ENCODE data around the gene RBM6.
A peak's percentile ranks its signal among the peaks of the same experiment; 100 is the strongest.
"Not testable (repeated sequence)": the region's sequence is repeated elsewhere in the genome, so short reads cannot be mapped to it uniquely, and the experiment has no call there.

The RBM6 gene

DNA sequence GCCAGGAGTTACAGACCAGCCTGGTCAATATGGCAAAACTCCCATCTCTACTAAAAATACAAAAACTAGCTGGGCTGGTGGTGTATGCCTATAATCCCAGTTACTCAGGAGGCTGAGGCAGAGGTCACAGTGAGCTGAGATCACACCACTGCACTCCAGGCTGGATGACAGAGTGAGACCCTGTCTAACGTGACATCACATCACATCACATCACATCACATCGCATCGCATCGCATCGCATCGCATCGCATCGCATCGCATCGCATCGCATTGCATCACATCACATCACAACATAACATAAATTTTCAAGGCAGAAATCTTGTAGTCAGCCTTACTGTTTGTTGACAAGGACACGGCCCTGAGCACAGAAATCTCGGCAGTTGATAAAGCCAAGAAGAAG lies 44.4 kb downstream of the RBM6 start:
- no peak for DNase-seq

DNA sequence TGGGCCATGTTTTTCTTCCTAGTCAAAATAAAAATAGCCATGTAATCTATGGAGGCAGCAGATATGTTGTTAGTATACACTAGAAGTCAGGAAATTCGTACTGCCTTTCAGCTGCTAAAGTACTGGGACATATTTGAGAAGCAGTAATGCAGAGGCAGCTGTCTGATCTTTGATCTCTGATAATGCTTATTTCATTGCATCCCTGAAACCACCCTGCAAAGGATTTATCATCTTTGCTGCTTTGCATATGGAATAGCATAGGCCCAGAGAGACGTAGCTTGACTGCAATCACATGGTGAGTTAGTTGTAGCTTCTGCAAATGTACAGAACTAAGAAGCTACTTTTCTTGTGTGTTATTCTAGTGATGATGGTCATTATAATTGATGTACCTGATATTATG lies 52.4 kb downstream of the RBM6 start:
- no peak for DNase-seq

DNA sequence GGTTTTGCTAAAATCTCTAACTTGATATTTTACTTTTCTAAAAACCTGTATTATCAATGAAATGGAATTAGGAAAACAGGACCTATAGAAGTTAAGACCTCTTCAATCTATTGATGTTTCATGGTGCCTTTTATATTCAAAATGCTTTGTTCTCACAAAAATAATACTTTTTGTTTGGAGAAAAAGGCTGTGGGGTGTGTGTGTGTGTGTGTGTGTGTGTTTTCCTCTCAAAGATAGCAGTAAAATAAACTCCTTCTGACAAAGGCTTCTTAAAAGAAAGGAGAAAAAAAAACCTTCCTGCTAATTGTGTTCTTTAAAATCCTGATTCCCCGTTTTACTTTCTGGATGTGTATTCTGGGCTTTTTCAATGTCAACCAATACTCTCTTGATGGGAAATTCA lies 54.5 kb downstream of the RBM6 start:
- DNase-seq = no peak

DNA sequence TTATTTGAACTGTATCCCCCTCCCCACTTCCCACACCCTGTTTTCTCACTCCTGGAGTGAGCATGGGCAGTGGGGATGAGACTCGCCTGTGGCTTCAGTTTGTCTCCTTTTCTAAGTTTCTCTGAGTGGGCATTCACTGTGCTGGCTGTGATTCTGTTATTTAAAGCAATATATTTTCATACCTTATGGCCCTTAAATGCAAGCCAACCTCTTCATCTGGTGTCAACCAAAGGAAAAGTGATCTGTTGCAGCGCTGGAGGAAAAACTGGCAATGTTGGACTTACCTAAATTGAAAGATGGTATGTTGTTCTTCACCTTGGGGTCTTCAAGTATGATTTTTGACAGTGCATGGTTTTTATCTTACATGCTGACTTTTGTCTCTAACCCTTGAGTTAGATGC lies 56.1 kb downstream of the RBM6 start:
- DNase-seq = no peak

DNA sequence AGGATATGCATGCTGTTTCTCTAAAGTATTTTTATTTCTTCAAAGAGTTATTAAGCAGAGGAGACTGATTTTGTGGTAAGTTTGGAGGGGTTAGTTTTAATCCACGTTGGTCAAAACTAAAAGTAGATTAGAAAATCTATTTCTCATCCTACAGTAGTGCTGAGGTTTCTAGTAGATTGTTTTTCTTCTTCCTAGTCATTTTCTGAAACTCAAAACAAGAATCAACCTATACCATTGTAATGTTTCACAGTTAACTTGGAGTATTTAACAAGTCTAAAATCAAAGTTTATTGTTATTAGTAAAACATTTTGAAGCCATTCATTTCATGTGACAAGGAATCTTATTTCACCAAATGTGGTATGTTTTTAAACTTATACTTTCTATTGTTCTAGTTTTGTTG lies 57.9 kb downstream of the RBM6 start:
- no peak for DNase-seq

DNA sequence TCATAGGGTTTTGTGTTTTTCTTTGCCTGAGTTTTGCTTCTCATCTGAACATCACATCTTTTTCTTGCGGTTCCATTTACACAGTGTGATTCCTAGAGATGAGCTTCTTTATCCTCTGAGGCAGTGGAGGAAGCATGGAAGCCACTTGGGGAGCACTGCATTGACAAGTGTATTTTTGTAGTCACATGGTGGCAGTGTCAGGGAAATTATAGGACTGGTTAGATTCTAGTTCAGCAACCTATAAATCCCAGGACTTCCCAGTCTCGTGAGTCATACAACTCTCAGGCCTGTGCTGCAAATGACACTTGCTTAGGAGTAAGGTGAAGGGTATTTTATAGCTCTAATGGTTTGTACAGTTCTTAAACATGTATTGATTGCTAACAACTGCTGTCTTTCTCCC lies 58.4 kb downstream of the RBM6 start:
- DNase-seq = no peak

DNA sequence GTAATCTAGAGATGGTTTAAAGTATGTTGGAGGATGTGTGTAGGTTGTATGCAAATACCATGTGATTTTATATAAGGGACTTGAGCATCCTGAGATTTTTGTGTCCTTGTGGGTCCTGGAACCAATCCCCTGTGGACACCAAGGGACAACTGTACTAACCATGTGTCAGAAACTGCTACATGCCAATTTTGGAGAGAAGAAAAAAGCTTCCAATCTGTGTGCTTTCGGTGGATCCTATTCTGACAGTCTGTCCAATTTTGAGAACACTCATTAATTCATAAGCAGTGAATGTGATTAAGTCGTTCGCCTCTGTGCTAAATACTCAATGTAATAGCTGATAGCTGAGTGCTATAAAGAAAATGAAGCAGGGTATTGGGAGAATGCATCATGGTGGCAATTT lies 61.6 kb downstream of the RBM6 start:
- no peak for DNase-seq

DNA sequence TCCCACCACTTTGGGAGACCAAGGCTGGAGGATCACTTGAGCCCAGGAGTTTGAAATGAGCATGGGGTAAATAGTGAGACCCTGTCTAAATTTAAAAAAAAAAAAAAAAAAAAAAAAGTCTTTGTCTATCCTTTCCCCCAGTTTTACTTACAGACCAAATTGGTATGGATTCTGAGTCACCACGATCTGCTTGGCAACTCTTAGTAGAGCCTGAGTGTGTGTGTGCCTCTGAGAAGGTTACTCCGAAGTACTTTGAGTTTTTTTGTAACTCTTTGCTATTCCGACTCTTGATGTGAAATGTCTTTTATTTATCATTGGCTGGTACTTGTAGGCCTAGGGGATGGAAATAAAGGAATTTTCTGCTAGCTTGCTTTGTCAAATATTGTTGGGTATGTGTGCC lies 63.3 kb downstream of the RBM6 start:
- DNase-seq = no peak

DNA sequence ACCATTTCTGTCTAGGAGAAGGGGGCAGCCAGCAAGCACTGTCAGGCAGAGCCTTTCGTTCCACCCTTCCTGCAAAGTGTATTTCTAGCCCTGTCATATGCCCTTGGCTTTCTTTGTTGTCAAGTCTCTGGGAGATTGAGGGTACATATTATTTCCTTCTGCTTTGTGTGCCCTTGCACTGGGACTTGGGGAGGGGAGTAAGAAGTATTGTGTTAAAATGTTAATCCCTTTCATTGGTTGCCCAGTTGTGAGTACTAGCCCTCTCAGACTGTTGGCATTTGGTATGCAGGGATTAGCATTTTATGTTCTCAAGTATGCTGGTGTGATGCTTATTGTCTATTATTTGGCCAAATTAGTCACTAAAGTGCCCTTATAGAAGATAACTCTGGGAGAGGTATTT lies 63.9 kb downstream of the RBM6 start:
- no peak for DNase-seq

DNA sequence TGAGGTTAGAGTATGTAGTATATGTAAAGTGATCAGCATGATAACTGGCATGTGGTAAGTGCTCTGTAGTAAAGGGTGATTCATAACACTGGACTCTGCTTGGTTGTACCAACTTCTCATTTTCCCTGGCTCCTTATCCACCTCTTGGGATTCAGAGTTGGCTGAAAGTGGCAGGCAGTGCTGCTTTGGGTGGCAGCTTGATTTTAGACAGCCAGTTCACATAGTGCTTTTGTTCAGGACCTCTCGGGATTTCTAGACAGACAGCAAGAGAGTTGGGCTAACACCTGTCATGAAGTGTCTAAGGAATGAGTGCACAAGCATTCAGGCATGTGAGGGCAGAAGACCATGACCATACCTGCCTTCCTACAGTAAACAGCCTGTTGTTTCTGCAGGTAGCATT lies 69.0 kb downstream of the RBM6 start:
- no peak for DNase-seq

DNA sequence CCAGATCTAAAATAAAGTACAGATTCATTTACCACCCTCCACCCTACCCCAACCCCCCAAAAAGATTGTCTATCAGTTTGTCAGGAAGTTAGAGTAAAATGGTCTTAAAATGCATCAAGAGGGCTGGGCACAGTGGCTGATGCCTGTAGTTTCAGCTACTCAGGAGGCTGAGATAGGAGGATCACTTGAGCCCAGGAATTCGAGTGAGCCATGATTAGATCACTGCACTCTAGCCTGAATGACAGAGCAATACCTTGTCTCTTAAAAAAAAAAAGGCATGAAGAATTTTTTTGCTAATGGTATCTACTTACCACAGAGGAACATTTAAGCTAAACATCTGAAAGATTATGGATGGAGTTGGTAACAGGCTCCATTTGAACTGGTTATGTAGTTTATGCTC lies 71.0 kb downstream of the RBM6 start:
- no peak for DNase-seq

DNA sequence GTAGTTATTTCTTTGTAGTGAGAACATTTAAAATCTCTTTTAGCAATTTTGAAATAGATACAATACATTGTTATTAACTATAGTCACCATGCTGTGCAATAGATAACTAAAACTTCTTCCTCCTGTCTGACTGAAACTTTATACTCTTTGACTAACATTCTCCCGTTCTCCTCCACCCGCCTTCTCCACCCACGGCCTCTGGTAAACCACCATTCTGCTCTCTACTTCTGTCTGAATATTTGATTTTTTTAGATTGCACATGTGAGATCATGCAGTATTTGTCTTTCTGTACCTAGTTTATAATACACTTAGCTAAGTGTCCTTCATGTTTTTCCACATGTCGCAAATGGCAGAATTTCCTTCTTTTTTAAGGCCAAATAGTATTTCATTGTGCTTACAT lies 76.0 kb downstream of the RBM6 start:
- DNase-seq = no peak

DNA sequence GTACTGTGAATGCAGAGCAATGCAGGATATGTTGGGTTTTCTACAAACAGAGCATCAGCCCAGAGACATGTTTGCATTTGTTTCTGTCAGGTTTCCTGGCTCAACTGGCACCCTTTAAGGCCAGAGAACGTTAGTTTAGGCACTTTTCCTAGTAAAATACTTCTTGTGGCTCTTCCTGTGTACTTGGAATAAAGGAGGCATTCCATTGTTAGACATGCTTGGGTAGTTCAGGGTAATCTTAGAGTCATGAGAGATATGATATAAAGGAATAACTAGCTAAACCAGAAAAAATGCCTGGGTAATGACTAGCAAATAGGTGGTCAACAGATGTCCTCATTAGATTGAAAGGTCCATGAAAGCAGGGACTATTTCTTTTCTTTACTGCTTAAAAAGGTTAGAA lies 88.4 kb downstream of the RBM6 start:
- no peak for DNase-seq

DNA sequence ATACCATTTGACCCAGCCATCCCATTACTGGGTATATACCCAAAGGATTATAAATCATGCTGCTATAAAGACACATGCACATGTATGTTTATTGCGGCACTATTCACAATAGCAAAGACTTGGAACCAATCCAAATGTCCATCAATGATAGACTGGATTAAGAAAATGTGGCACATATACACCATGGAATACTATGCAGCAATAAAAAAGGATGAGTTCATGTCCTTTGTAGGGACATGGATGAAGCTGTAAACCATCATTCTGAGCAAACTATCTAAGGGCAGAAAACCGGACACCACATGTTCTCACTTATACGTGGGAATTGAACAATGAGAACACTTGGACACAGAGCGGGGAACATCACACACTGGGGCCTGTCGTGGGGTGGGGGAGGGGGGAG lies 91.3 kb downstream of the RBM6 start:
- DNase-seq = not testable (repeated sequence)

DNA sequence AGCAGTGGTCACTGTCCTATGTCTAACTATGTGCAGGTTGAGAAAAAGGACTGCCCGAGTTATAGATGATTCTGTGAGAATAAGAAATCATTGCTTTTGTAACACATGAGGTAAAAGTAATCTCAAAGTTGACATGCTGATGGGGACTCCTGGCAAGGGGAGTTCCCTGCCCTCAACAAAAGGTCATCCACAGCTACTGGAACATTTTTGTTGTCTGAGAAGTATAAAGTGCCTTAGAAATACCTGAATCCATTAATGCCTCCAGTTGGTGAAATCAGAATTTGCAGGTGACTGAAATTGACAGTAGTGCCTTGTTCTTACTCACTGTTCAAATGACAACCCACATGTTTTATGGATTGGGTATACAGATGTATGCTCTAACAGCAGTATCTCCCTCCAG lies 105.0 kb downstream of the RBM6 start:
- DNase-seq = no peak

DNA sequence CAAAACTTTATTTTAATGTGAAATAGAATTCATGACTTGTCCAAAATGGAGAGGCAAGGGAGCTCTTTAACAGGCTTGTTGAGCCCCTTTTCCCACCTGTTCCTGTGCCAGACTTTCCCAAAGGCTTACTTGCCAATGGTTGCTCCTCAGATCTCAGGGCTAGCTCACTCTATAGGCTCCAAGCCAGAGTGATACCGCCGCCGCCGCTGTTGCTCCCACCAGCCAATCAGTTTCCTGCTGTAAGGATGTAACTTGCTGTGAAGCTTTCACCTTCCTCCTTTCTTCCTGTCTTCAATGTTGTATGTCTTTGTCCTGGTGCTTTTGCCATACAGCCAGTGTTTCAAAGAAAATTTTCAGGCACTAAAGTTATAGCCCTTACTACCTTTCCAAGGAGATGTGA lies 107.5 kb downstream of the RBM6 start:
- no peak for DNase-seq

DNA sequence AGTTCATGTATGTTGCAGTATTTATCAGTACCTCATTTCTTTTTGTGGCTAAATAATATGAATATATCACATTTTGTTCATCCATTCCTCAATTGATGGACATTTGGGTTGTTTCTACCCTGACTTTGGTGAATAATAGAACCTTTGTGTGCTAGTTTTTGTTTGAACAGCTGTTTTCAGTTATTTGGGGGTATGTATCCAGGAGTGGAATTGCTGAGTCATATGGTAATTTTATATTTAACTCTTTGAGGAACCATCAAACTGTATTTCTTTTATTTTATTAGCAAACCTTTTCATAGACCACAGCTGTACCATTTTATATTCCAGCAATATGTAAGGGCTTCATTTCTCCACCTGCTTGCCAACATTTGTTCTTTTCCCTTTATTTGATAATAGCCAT lies 110.4 kb downstream of the RBM6 start:
- DNase-seq = no peak

DNA sequence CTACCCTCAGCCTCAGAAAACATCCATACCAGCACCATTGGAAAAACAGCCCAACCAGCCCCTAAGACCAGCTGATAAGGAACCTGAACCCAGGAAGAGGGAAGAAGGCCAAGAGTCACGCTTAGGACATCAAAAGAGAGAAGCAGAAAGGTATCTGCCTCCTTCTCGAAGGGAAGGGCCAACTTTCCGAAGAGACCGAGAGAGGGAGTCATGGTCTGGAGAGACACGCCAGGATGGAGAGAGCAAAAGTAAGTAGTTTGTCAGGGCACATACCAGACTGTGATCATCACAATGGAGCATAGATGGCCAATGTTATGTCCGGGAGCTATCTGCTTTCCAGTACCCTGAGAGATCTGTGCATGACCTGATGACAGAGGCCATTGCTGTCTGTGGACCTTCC lies 117.8 kb downstream of the RBM6 start:
- DNase-seq = no peak

DNA sequence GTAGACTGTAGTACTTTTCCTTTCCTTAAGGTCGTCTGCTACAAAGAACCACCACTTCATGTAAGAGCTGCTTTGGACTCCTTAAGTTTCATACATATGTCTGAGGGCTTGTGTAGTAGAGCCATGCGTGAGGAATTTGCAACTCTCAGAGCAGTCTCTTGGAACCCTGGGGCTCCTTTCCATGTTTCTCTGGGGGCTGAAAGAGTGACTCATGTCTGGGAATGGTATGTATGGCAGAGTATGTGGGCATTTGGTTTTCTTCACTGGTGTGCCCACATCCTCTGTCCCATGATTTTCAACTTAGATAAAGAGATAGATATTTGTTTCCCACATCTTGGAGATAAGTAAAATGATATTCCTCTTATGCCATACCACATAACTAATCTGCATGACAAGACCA lies 128.2 kb downstream of the RBM6 start:
- DNase-seq = no peak

DNA sequence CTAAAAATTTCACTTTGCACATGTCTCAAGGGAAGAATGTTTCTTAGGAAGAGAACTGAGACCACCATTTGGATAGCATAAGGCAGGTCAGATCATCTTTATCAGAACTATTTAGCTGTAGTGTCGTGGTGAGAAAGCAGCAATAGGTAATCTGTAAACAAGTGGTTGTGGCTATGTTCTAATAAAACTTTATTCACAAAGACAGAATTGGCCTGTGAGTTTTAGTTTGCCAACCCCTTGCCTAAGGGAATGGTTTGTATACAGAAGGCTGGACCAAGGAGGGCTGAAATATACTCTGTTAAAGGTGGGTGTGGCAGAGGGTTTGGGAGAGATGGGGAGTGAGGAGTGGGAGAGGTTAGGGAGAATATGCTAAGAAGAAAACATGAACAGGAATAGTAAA lies 138.1 kb downstream of the RBM6 start:
- DNase-seq = no peak

DNA sequence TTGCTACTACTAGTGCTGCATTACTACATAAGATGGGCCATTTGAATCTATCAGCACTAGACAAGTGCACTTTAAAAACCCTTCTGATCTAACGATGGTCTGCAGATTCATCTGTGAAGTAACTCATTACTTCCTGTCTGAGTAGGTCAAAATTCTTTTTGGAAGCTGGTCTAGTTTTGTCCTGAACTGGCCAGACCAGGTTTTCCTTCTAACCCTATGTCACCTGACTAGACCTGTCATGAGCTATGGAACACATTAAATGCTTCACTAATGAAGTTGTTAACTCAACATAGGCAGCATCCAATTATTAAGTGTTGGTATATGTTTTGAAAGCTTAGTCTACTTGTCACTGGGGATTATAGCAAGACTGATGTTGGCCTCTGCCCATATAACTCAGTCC lies 138.7 kb downstream of the RBM6 start:
- peak; percentile 11 for DNase-seq

DNA sequence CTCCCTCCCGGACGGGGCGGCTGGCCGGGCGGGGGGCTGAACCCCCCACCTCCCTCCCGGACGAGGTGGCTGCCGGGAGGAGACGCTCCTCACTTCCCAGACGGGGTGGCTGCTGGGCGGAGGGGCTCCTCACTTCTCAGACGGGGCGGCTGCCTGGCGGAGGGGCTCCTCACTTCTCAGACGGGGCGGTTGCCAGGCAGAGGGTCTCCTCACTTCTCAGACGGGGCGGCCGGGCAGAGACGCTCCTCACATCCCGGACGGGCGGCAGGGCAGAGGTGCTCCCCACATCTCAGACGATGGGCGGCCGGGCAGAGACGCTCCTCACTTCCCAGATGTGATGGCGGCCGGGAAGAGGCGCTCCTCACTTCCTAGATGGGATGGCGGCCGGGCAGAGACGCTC lies 145.0 kb downstream of the RBM6 start:
- DNase-seq = not testable (repeated sequence)

DNA sequence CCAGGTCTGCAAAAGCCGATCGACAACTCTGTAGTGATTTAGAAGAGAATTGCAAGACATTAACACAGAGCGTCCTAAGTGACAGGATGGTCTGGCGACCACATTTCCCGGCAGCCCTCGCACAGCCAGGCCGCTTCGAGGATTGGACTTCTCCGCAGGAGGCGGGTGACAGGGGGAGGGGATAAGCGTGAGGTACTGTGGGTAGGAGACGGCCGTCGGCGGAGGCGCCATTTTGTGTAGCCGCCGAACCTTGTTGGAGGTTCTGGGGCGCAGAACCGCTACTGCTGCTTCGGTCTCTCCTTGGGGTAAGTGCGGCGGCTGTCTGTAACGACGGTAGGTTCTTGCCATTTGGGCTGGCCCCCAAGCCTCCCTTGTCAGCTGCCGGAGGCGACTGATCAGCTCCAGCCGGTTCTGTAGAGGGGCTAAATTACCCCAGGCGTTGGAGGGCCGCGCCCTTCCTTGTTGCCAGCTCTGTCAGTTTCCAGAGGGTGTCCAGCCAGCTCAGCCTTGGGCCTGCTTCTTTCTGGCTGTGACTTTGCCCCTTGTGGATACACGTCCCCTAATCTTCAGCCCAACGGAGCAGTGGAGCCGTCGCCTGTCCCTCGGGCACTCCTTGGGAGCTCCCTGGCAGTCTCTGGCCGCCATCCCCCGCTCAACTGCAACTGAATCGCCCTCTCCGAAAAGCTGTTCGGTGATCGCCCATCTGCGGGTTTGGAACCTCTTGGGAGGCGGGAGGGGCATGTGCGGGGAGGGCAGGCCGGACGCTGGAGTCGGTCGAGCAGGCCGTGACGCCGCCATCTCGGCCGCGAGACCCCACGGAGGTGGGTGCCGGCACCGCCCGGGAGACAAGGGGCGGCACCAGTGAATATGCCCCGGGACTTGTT lies 149.0 kb downstream of the RBM6 start, which contains the start of gene RBM5:
Gene RBM5, plus strand, starts transcription at position 195 of the 884 bp plus-strand sequence. CDS start 1,516 bp downstream, outside the sequence.
- peak; percentile 94 for DNase-seq

DNA sequence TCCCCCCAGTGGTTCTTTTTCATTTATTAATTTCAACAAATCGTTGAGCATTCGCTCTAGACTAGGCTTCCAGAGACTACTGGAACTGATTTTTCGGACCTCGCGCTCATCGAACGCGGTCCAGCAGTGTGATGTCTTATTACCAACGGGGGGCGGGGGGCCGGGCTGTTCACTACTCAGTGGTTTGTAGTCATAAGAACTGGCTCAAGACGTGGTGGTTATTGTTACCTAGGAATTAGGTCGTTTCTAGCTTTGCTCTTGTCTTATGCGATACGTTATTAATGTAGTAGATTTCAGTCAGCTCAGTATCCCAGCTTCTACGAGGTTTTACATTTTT lies 149.6 kb downstream of the RBM6 start:
- no peak for DNase-seq

DNA sequence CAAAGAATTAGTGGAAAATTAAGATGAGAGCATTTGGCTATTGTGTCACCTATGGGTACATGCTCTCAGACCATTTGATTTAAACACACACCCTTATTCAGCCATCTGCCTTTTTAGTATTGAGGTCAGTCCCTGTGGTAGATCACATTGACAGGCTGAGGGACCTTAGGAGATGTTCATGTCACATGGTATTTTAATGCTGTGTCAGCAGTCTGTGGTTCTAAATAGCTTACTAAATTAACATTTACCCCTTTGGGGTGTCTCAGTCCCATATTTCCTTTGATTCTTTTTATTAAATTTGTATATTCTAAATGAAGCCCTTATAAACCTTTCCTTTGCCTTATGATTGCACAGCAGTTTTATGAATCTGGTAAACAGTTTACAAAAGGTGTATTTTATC lies 151.0 kb downstream of the RBM6 start:
- DNase-seq = no peak
